Epithelial cell of esophagus (primary cell): ENCODE results near the gene RNF151.
"Not testable (repeated sequence)": the region's sequence is repeated elsewhere in the genome, so short reads cannot be mapped to it uniquely, and the experiment has no call there.

Source experiments
- DNase-seq: peaks from one replicate; pipeline ENCODE4 v3.0.0; 2010; ENCODE audit warnings: low read depth
- H3K4me3 ChIP-seq: 2 replicates; pipeline ENCODE4 v1.5.1; 2011; ENCODE audit warnings: mild to moderate bottlenecking, low read length, control low read depth
- TF ChIP-seq, protein P1 (sequence below): IDR thresholded peaks from 2 replicates; pipeline ENCODE4 v1.5.1; 2011; ENCODE audit warnings: low read depth, mild to moderate bottlenecking, low read length, control low read depth, inconsistent platforms; ENCODE audit not compliant: insufficient read depth; ENCODE audit errors: missing control alignments

The RNF151 gene, protein sequence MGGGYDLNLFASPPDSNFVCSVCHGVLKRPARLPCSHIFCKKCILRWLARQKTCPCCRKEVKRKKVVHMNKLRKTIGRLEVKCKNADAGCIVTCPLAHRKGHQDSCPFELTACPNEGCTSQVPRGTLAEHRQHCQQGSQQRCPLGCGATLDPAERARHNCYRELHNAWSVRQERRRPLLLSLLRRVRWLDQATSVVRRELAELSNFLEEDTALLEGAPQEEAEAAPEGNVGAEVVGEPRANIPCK

DNA sequence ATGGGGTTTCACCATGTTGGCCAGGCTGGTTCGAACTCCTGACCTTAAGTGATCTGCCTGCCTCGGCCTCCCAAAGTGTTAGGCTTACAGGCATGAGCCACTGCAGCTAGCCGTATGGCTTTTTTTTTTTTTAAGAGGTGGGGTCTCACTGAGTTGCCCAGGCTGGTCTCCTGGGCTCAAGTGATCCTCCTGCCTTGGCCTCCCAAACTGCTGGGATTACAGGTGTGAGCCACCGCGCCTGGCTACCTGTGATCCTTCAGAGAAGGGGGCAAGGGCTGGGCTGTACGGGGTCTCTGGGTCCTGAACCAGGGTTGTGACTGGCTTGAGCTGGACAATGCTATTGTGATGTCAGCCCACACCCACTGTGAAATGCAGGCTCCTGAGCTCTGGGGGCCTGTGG, at the start of gene RNF151:
TSS of gene RNF151 (plus strand) at position 397 of the 400 bp plus-strand sequence. CDS start 26 bp downstream, outside the sequence.
- no peak for DNase-seq
- peak within 1 kb of the TSS; percentile 63 for H3K4me3 ChIP-seq
- TF ChIP-seq, protein P1, sequence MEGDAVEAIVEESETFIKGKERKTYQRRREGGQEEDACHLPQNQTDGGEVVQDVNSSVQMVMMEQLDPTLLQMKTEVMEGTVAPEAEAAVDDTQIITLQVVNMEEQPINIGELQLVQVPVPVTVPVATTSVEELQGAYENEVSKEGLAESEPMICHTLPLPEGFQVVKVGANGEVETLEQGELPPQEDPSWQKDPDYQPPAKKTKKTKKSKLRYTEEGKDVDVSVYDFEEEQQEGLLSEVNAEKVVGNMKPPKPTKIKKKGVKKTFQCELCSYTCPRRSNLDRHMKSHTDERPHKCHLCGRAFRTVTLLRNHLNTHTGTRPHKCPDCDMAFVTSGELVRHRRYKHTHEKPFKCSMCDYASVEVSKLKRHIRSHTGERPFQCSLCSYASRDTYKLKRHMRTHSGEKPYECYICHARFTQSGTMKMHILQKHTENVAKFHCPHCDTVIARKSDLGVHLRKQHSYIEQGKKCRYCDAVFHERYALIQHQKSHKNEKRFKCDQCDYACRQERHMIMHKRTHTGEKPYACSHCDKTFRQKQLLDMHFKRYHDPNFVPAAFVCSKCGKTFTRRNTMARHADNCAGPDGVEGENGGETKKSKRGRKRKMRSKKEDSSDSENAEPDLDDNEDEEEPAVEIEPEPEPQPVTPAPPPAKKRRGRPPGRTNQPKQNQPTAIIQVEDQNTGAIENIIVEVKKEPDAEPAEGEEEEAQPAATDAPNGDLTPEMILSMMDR, result no peak

DNA sequence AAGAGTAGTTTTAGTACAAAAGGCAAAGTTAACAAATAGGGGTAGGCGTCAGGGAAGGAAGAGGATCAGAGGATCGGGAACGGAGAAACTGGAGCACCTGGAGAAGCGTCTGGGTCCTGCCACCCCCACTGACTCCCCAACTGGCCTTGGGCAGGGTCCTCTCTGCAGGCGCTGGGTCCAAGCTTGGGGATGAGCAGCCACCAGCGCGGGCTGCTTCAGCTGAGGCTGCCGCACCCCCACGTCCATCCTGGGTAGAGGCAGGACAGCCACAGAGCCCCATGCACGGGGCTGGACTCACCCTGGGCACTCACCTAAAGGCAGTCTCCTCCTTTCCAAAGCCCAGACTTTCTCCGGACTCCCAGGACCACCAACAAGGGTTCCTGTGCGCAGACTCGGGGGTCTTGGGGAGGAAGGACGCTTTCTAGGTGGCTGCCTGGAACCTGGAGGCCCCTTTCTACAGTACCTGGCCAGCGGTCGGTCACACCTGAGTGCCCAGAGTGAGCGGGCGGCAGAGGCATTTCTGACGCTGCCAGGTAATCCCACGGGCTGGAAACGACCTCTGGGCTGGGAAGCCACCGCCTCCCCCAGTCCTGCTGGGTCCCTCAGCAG, 49.5 kb upstream of the RNF151 start:
- no peak for DNase-seq

DNA sequence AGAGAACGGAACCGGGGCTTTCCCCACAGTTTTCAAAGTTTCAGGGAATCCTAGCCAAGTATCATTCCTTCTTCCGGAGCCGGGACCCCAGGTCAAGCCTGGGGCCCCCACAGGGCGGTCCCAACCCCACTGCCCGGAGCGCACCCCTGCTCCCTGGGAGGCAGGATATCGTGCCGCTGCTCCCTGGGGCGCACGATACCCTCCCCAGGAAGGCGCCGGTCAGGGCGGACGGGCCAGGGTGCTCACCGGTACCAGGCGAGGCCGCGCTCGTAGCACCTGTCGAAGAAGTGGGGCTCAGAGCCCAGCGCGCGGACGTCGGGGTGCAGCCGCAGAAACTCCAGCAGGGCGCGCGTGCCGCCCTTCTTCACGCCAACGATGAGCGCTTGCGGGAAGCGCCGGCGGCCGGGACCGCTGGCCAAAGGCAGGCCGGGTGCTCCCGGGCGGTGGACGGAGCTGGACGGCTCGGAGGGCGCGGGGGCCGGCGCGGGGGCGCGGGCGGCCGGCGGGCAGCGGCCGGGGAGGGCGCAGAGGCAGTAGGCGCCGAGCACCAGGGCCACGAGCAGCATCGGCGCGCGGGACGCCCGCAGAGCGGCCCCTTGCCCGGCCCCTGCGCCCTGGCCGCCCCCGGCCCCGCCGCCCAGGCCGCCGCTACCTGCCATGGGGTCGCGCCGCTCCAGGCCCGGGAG, 48.8 kb upstream of the RNF151 start:
- no peak for DNase-seq
- TF ChIP-seq, protein P1, result no peak
- H3K4me3 ChIP-seq, result peak overlapping the region; percentile 16

More for the DNA sequence above, 49.5 kb upstream of the RNF151 start:
- TF ChIP-seq, protein P1, result no peak
- H3K4me3 ChIP-seq, result peak overlapping the region; percentile 16

DNA sequence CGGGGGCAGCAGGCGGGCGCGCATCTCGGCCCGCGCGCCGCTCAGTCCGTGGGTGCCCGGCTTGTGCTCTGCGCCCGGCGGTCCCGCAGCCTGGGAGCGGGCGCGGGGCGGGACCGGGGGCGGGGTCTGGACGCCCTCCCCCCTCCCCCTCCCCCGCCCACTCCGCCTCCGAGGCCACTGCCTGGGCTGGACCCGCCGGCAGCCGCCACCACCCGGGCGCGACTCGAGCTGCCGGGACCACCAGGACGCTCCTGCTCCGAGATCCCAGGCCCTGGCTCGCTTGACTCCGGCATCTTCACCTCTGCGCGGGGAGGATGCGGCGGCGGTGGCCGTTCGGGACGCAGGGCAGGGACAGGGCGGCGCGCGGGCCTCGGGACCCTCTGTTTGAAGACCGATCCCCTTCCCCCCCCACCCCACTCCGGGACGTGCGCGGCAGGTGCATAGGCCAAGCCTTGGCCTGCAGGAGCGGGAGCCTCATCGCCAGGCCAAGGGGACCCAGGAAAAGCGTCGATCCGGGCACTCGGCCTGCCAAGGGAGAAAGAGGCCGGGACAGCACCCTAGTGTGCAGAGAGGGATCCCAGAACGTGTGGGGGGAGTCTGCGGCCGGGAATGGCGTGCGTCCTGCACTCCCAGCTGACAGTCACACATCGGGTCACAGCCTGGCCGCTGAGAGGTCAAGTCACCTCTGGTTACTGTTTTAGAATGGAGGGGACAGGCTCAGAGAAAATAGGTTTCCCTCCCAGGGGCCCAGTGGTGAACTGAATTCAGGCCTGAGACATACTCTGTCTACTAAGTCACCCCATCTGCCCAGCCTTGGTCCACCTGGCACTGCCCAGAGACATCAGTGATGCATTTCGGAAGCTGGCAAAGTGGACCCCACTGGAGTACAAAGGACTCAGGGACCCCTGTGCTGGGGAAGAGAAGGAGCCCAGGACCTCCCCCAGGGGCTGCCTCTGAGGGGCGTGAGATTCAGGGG, 48.0 kb upstream of the RNF151 start, which contains the start of gene HS3ST6:
TSS of gene HS3ST6 (minus strand) at position 65 of the 976 bp plus-strand sequence. CDS start 92 bp downstream, outside the sequence.
- TF ChIP-seq, protein P1, result no peak
- DNase-seq, result no peak
- peak within 1 kb of the TSS; percentile 16 for H3K4me3 ChIP-seq

DNA sequence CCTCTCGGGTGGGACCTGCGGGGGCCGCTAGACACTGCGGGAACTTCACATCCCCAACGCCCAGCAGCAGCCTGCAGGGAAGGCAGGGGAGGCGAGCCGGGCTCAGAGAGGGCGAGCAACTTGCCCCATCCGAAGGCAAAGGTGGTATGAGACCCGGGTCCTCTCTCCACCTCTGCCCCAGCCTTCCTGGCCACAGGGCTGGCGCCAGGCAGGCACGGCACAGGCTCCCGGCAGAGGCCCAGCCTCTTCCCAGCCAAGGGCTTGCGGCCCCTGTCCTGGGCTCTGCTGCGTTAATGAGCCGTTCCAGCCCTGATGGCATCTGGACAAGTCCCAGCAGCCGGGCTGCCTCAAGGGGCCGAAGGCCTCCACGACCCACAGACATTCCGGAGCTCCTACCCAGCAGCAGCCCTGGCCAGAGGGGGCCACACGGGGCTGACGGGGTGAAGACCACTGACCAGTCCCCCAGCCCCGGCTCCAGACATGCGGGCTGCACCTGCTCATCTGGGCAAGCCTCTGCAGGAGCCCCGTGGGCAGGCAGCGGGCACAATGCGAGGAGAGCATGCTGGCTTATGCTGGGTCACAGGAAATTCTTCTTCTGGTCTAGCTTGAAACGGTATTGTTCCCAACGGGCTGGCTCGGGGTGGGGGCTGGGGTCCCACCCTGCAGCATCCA, 47.2 kb upstream of the RNF151 start:
- TF ChIP-seq, protein P1, result no peak
- no peak for DNase-seq
- no peak overlapping the region for H3K4me3 ChIP-seq

DNA sequence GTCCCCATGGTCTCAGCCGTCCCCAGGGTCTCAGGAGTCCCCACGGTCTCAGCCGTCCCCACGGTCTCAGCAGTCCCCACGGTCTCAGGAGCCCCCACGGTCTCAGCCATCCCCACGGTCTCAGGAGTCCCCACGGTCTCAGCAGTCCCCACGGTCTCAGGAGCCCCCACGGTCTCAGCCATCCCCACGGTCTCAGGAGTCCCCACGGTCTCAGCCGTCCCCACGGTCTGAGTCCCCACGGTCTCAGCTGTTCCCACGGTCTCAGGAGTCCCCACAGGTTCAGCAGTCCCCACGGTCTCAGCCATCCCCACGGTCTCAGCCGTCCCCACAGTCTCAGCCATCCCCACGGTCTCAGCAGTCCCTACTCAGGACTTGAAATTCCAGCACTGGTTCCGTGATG, 46.5 kb upstream of the RNF151 start:
- not testable (repeated sequence) for DNase-seq, H3K4me3 ChIP-seq
